OCI-LY7 (cell line): ENCODE measurements around the gene CIB4. TPM values are rescaled to one million over a fixed set of nuclear protein-coding genes. Genes with fewer than 3 reads are reported as not detected.

Experiments used
- BruUV-seq: library from RNA; stranded (reverse); fragments of 400-500 nt; replicated peaks from 2 replicates; lab custom pipeline; 2021; lab: Mats Ljungman, UMichigan
- CTCF ChIA-PET: fragments of 300-600 bp; sonication (Branson Sonifier 250); formaldehyde crosslinking; loops from one replicate; lab custom pipeline; 2022; ENCODE audit warnings: antibody characterized with exemption; ENCODE audit not compliant: unreplicated experiment; lab: Charles Lee
- POLR2A ChIA-PET: fragments of 300-600 bp; sonication (Branson Sonifier 250); formaldehyde crosslinking; loops from one replicate; lab custom pipeline; 2022; ENCODE audit warnings: antibody characterized with exemption; lab: Charles Lee
- DNase-seq: peaks from one replicate; pipeline ENCODE4 v3.0.0-alpha.2; 2015; ENCODE audit warnings: low spot score
- H2AFZ ChIP-seq: fragments of 200-600 bp; sonication (generic), shearing (Covaris generic); 2 replicates; pipeline ENCODE4 v1.6.1; 2014; ENCODE audit warnings: mild to moderate bottlenecking, antibody characterized with exemption, low read length, moderate library complexity
- H3K27ac ChIP-seq: fragments of 200-600 bp; sonication (generic); 2 replicates; pipeline ENCODE4 v1.5.1; 2014; ENCODE audit warnings: mixed run types, low read depth, mild to moderate bottlenecking, moderate library complexity, low read length, inconsistent platforms; ENCODE audit not compliant: poor library complexity, severe bottlenecking
- H3K36me3 ChIP-seq: fragments of 200-600 bp; sonication (generic); 2 replicates; pipeline ENCODE4 v1.6.1; 2014; ENCODE audit warnings: mild to moderate bottlenecking, antibody characterized with exemption, low read length, moderate library complexity, mixed read lengths; ENCODE audit not compliant: insufficient read depth
- H3K4me1 ChIP-seq: fragments of 200-600 bp; sonication (generic); 2 replicates; pipeline ENCODE4 v1.5.1; 2014; ENCODE audit warnings: mild to moderate bottlenecking, low read length; ENCODE audit not compliant: insufficient read depth, poor library complexity, severe bottlenecking
- H3K4me2 ChIP-seq: fragments of 200-600 bp; sonication (generic); 2 replicates; pipeline ENCODE4 v1.6.1; 2014; ENCODE audit warnings: mild to moderate bottlenecking, low read length
- H3K4me3 ChIP-seq: fragments of 200-600 bp; sonication (generic); 2 replicates; pipeline ENCODE4 v1.5.1; 2014; ENCODE audit warnings: mild to moderate bottlenecking, low read depth, low read length; ENCODE audit not compliant: poor library complexity, severe bottlenecking
- H3K79me2 ChIP-seq: fragments of 200-600 bp; sonication (generic); 2 replicates; pipeline ENCODE4 v1.6.1; 2016; ENCODE audit warnings: low read depth, mild to moderate bottlenecking, low read length, moderate library complexity, mixed read lengths; ENCODE audit not compliant: insufficient read depth
- H3K9me2 ChIP-seq: fragments of 200-600 bp; sonication (generic); 2 replicates; pipeline ENCODE4 v1.6.1; 2016; ENCODE audit warnings: mild to moderate bottlenecking, low read length, mixed read lengths; ENCODE audit not compliant: insufficient read depth
- H3K9me3 ChIP-seq: fragments of 200-600 bp; sonication (generic); 2 replicates; pipeline ENCODE4 v1.6.1; 2014; ENCODE audit warnings: mild to moderate bottlenecking, mixed run types, low read length, mixed read lengths
- H4K20me1 ChIP-seq: fragments of 200-600 bp; sonication (generic); 2 replicates; pipeline ENCODE4 v1.6.1; 2014; ENCODE audit warnings: mild to moderate bottlenecking, antibody characterized with exemption, low read length, moderate library complexity, mixed read lengths; ENCODE audit not compliant: insufficient read depth
- EZH2phosphoT487 ChIP-seq: fragments of 200-600 bp; sonication (generic); IDR thresholded peaks from 2 replicates; pipeline ENCODE4 v1.6.1; 2018; ENCODE audit warnings: low read depth, borderline replicate concordance, mild to moderate bottlenecking, mixed run types, antibody characterized with exemption, low read length, moderate library complexity, mixed read lengths
- intact Hi-C: fragments of 100-400 bp; cut with micrococcal nuclease; formaldehyde crosslinking; loops from one replicate; pipeline ENCODE4 v1.10.0; 2022; ENCODE audit not compliant: unreplicated experiment
- total RNA-seq, 2 experiments: library from RNA; depleted of rRNA in 1 of 2; stranded (reverse); fragments of >200 nt in 1 of 2; shearing (Covaris generic) in 1 of 2; gene quantifications; 2 replicates each; pipeline ENCODE4 v1.2.3, GENCODE V29; 2014 to 2022
- TF ChIP-seq, protein P1 (sequence below): fragments of 200-600 bp; sonication (generic); conservative IDR thresholded peaks from 2 replicates; pipeline ENCODE4 v1.5.1; 2014; ENCODE audit warnings: mild to moderate bottlenecking, antibody characterized with exemption, low read length, moderate library complexity, mixed read lengths

Gene CIB4
- total RNA-seq, 2 experiments from 2014 or later = not detected

DNA sequence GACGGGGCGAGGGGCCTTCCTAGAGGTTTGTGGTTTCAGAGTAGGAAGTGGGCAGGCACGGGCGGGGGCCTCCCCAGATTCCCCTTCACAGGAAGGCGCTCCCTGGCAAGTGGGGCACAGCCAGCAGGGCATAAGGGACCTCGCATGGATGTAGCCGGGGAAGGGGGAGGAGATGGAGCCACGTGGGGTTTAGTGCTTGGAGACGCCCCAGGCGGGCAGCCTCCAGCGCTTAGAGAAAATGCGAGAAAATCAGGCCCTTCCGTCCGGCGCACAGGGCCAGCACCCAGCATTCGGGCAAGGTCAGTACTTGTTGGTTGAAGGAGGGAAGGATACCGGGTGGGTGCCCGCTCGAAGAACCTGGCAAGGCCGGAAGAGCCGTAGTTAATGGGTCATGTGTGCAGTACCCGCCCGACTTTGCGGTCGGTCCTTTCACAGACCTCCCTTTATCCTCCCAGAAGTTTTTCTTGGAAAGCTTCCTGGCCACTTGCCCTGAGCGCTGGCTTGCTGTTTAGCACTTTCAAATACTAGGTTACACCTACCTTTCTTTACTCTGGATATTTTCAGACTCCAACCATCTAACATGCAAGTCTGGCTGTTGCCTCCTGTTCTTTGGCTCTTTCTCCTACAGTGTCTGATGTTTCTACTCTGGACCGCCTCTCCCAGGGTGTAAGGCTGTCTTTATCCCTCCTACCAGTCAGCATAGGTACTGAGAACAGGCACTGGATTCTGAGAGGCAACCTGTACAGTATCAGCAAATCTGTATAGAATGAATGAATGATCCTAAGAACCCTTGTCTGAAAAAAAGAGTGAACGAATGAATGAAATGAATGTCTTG lies 78.1 kb downstream of the CIB4 start:
- no peaks in the 10 kb centered on the region for H3K4me1 ChIP-seq
- H4K20me1 ChIP-seq = no peaks in the 10 kb centered on the region; the same call in 1 of the 2 replicates
- no peak overlapping the region for H3K4me3 ChIP-seq
- no peaks in the 10 kb centered on the region for H3K79me2 ChIP-seq
- no peak overlapping the region for H2AFZ ChIP-seq
- ChIA-PET POLR2A (no interaction called here), CTCF (no interaction called here)
- no peak for TF ChIP-seq EZH2phosphoT487
- TF ChIP-seq, protein P1, sequence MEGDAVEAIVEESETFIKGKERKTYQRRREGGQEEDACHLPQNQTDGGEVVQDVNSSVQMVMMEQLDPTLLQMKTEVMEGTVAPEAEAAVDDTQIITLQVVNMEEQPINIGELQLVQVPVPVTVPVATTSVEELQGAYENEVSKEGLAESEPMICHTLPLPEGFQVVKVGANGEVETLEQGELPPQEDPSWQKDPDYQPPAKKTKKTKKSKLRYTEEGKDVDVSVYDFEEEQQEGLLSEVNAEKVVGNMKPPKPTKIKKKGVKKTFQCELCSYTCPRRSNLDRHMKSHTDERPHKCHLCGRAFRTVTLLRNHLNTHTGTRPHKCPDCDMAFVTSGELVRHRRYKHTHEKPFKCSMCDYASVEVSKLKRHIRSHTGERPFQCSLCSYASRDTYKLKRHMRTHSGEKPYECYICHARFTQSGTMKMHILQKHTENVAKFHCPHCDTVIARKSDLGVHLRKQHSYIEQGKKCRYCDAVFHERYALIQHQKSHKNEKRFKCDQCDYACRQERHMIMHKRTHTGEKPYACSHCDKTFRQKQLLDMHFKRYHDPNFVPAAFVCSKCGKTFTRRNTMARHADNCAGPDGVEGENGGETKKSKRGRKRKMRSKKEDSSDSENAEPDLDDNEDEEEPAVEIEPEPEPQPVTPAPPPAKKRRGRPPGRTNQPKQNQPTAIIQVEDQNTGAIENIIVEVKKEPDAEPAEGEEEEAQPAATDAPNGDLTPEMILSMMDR = no peak
- no peak overlapping the region for H3K27ac ChIP-seq
- no peaks in the 10 kb centered on the region for H3K36me3 ChIP-seq
- no peaks in the 10 kb centered on the region for H3K9me2 ChIP-seq
- H3K4me2 ChIP-seq = no peak overlapping the region
- DNase-seq = no peak
- no TSS peak for BruUV-seq
- intact Hi-C loops = no loop called here
- H3K9me3 ChIP-seq = no peaks in the 10 kb centered on the region

DNA sequence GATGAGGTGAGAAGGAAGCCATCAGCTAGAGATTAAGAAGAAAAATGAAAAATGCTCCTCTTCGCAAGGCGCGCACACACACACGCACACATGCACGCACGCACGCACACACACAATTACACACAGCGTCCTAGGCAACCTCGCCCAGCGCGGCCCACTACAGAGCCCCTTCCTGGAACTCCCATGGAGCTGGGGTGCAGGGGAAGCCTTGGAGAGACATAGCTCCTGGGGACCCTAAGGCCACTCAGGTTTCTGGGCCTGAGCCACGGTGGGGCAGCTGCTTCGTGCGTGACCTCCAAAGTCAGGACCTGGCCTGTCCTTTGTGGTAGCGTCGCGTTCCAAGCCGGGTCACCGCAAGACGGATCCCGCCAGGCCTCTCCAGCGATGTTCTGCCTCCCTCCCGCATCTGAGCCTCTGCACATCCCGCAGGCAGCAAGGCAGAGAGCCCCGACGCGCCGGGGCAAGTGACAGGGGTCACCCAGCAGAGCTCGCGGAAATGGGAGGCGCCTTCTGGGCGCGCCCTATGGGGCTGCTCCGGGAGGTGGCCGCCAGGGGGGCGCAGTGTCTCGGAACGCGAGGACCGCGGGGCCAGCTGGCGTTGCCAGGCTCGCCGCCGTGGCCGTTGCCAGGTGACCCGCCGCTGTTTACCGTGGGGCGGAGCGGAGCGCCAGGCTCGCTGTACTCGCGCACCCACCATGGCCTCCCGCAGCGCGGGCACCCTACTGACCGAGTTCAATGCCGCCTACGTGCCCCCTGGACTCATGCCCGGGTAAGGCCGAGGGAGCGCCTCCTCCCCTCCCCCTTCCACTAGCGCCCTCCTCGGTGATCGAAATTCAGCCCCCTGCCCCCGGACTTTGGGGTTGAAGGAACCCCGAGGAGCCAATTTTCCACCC lies 79.0 kb downstream of the CIB4 start:
- ChIA-PET POLR2A (no interaction called here), CTCF (no interaction called here)
- Histone ChIP-seq H3K9me2 (no peaks in the 10 kb centered on the region), H3K4me3 (no peak overlapping the region), H2AFZ (no peak overlapping the region), H3K9me3 (no peaks in the 10 kb centered on the region), H3K27ac (no peak overlapping the region), H3K36me3 (no peaks in the 10 kb centered on the region), H3K4me1 (no peaks in the 10 kb centered on the region), H3K79me2 (no peaks in the 10 kb centered on the region), H3K4me2 (no peak overlapping the region), H4K20me1 (no peaks in the 10 kb centered on the region; the same call in 1 of the 2 replicates)
- TF ChIP-seq EZH2phosphoT487 = no peak
- TF ChIP-seq, protein P1 = no peak
- no peak for DNase-seq
- no TSS peak for BruUV-seq
- intact Hi-C loops = no loop called here
